PFSK-1 (cell line): ENCODE data around the gene VMP1.

Experiments used
- FOXP2 ChIP-seq: optimal IDR thresholded peaks from 2 replicates; pipeline ENCODE3; 2011; ENCODE audit warnings: borderline replicate concordance, control low read depth, inconsistent platforms; ENCODE audit not compliant: insufficient read depth; ENCODE audit errors: extremely low read length, extremely low read depth
- POLR2AphosphoS5 ChIP-seq: IDR thresholded peaks from 2 replicates; pipeline ENCODE4 v1.6.1; 2012; ENCODE audit warnings: low read depth, mild to moderate bottlenecking, control low read depth, low read length, moderate library complexity
- SIN3A ChIP-seq: IDR thresholded peaks from 2 replicates; pipeline ENCODE4 v1.6.1; 2012; ENCODE audit warnings: mild to moderate bottlenecking, low read length, moderate library complexity, borderline replicate concordance; ENCODE audit not compliant: insufficient read depth
- TAF1 ChIP-seq: IDR thresholded peaks from 2 replicates; pipeline ENCODE4 v1.6.1; 2012; ENCODE audit warnings: low read length, control low read depth, borderline replicate concordance; ENCODE audit not compliant: insufficient read depth
- TF ChIP-seq, protein P1 (sequence below), 2 experiments: IDR thresholded peaks; 2 replicates each; pipeline versions ENCODE4 v1.6.1 to v1.8.0; 2011 to 2012; ENCODE audit warnings: low read depth in 2 of 2, low read length in 2 of 2, control low read depth in 1 of 2, inconsistent platforms in 1 of 2, mild to moderate bottlenecking in 1 of 2, moderate library complexity in 1 of 2; ENCODE audit not compliant: insufficient read depth in 1 of 2

Gene VMP1

GRCh38 chr17:59683283-59683682, 24.2 kb upstream of the VMP1 start:
- TF ChIP-seq SIN3A = no peak
- TF ChIP-seq TAF1 = no peak
- no peak for TF ChIP-seq FOXP2
- TF ChIP-seq, protein P1, sequence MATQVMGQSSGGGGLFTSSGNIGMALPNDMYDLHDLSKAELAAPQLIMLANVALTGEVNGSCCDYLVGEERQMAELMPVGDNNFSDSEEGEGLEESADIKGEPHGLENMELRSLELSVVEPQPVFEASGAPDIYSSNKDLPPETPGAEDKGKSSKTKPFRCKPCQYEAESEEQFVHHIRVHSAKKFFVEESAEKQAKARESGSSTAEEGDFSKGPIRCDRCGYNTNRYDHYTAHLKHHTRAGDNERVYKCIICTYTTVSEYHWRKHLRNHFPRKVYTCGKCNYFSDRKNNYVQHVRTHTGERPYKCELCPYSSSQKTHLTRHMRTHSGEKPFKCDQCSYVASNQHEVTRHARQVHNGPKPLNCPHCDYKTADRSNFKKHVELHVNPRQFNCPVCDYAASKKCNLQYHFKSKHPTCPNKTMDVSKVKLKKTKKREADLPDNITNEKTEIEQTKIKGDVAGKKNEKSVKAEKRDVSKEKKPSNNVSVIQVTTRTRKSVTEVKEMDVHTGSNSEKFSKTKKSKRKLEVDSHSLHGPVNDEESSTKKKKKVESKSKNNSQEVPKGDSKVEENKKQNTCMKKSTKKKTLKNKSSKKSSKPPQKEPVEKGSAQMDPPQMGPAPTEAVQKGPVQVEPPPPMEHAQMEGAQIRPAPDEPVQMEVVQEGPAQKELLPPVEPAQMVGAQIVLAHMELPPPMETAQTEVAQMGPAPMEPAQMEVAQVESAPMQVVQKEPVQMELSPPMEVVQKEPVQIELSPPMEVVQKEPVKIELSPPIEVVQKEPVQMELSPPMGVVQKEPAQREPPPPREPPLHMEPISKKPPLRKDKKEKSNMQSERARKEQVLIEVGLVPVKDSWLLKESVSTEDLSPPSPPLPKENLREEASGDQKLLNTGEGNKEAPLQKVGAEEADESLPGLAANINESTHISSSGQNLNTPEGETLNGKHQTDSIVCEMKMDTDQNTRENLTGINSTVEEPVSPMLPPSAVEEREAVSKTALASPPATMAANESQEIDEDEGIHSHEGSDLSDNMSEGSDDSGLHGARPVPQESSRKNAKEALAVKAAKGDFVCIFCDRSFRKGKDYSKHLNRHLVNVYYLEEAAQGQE (IDR thresholded peaks at IDR 0.05; ENCODE audit: insufficient read depth in 1 of 2, low read depth in 2 of 2, low read length in 2 of 2) = no peak

- TF ChIP-seq, protein P1 (IDR thresholded peaks at IDR 0.05; ENCODE audit: insufficient read depth in 1 of 2, low read depth in 2 of 2, low read length in 2 of 2) = no peak
- no peak for TF ChIP-seq FOXP2
- TF ChIP-seq POLR2AphosphoS5 = no peak
- TF ChIP-seq SIN3A = no peak
- no peak for TF ChIP-seq TAF1
Observed at GRCh38 chr17:59684967-59685366, 22.5 kb upstream of the VMP1 start.

DNA sequence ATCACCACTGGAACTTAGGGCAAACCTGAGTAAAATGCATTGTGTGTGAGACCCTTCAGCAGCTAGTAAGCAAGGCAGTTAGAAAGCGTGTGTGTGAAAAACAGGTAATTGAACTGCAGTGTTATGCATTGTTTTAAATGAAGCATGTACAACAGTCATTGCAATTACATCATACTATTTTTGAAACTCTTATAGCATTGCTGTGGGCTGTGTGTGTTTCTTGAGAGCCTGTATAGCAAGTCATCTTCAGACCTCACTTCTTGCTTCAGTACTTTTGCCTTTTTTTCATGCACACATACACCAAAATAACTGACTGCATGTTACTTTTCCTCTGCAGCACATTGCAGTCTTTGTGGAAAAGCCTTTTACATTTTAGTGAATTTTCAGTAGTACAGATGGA, 19.4 kb upstream of the VMP1 start:
- no peak; the same call in 1 of the 2 replicates for TF ChIP-seq POLR2AphosphoS5
- TF ChIP-seq FOXP2 = no peak
- TF ChIP-seq SIN3A = no peak
- TF ChIP-seq TAF1 = no peak
- TF ChIP-seq, protein P1 (IDR thresholded peaks at IDR 0.05; ENCODE audit: insufficient read depth in 1 of 2, low read depth in 2 of 2, low read length in 2 of 2) = no peak

GRCh38 chr17:59688496-59688895, 19.0 kb upstream of the VMP1 start:
- TF ChIP-seq TAF1 (no peak), SIN3A (no peak), POLR2AphosphoS5 (no peak)
- TF ChIP-seq, protein P1 (IDR thresholded peaks at IDR 0.05; ENCODE audit: insufficient read depth in 1 of 2, low read depth in 2 of 2, low read length in 2 of 2) = no peak

- TF ChIP-seq FOXP2 = no peak
- TF ChIP-seq TAF1 = no peak
- TF ChIP-seq POLR2AphosphoS5 = no peak
- TF ChIP-seq, protein P1 (IDR thresholded peaks at IDR 0.05; ENCODE audit: insufficient read depth in 1 of 2, low read depth in 2 of 2, low read length in 2 of 2) = no peak
- TF ChIP-seq SIN3A = no peak
Observed at GRCh38 chr17:59693582-59693981, 13.9 kb upstream of the VMP1 start.
